ENCODE results near the gene CYB5RL. TPM values are rescaled to one million over a fixed set of nuclear protein-coding genes. Genes with fewer than 3 reads are reported as not detected.

The CYB5RL gene
- total RNA-seq, 1 experiment from 2014 or later, result 3.6 TPM

GRCh38 chr1:54157401-54157800, 42.4 kb downstream of the CYB5RL start:
- no peaks in the 10 kb centered on the region for H3K9me3 ChIP-seq (ENCODE audit: low read length)
- H3K4me3 ChIP-seq (ENCODE audit: low read length), result no peak overlapping the region
- H3K27ac ChIP-seq (ENCODE audit: low read length), result no peak overlapping the region
- POLR2A ChIA-PET (ENCODE audit: unreplicated experiment), result no interaction called here
- no peaks in the 10 kb centered on the region for H4K20me1 ChIP-seq (ENCODE audit: low read length)
- H3K27me3 ChIP-seq (ENCODE audit: low read length), result no peaks in the 10 kb centered on the region
- TF ChIP-seq EZH2phosphoT487 (IDR thresholded peaks at IDR 0.05; ENCODE audit: borderline replicate concordance, low read length), result no peak
- no peak for TF ChIP-seq EZH2 (IDR thresholded peaks at IDR 0.05; ENCODE audit: low read length, unreplicated experiment)
- H3K36me3 ChIP-seq (ENCODE audit: low read depth, low read length), result no peaks in the 10 kb centered on the region
- no peak overlapping the region for H3K4me2 ChIP-seq (ENCODE audit: low read length)
- CTCF ChIA-PET, result no interaction called here
- ATAC-seq (no peak), DNase-seq (no peak)
- no peak overlapping the region for H2AFZ ChIP-seq (ENCODE audit: low read length)
- BruUV-seq (replicated peaks), result no TSS peak
- intact Hi-C loops (cut with micrococcal nuclease), result no loop called here
- H3K79me2 ChIP-seq (ENCODE audit: low read length), result no peaks in the 10 kb centered on the region
- peaks cover 12% of the 10 kb centered on the region for H3K4me1 ChIP-seq (ENCODE audit: insufficient read depth, low read length)
- no peak overlapping the region for H3K9ac ChIP-seq (ENCODE audit: low read length)
- no peaks in the 10 kb centered on the region for H3K9me2 ChIP-seq (replicated peaks; ENCODE audit: low read length)
- no peaks in the 10 kb centered on the region for H3F3A ChIP-seq (ENCODE audit: low read length, unreplicated experiment)

DNA sequence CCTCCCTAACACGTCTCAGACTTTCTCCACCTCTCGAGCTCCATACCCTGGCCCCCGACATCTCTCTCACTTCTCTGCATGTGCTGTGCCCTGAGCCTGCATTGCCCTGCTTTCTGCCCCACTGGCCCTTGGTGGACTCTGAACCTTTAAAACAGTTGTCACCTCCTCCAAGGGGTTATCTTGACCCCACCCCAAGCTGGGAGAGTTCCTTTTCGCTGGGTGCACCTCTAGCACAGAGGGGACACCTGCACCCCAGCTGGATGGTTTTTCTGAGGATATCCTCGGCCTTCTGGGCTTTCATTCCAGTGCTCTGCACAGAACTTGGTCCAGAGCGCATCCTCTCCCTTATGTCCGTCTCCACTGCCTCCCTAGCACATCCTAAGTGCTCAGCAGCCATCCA, 42.8 kb downstream of the CYB5RL start:
- H3K9me3 ChIP-seq (ENCODE audit: low read length), result no peaks in the 10 kb centered on the region
- H3F3A ChIP-seq (ENCODE audit: low read length, unreplicated experiment), result no peaks in the 10 kb centered on the region
- no peaks in the 10 kb centered on the region for H3K27me3 ChIP-seq (ENCODE audit: low read length)
- DNase-seq (no peak), ATAC-seq (no peak)
- no peak overlapping the region for H3K27ac ChIP-seq (ENCODE audit: low read length)
- intact Hi-C loops (cut with micrococcal nuclease), result no loop called here
- H3K9ac ChIP-seq (ENCODE audit: low read length), result no peak overlapping the region
- ChIA-PET CTCF (no interaction called here), POLR2A (ENCODE audit: unreplicated experiment) (no interaction called here)
- H3K79me2 ChIP-seq (ENCODE audit: low read length), result no peaks in the 10 kb centered on the region
- H2AFZ ChIP-seq (ENCODE audit: low read length), result no peak overlapping the region
- no peak overlapping the region for H3K4me3 ChIP-seq (ENCODE audit: low read length)
- H4K20me1 ChIP-seq (ENCODE audit: low read length), result no peaks in the 10 kb centered on the region
- H3K4me1 ChIP-seq (ENCODE audit: insufficient read depth, low read length), result peaks cover 12% of the 10 kb centered on the region
- no peaks in the 10 kb centered on the region for H3K36me3 ChIP-seq (ENCODE audit: low read depth, low read length)
- H3K9me2 ChIP-seq (replicated peaks; ENCODE audit: low read length), result no peaks in the 10 kb centered on the region
- TF ChIP-seq CTCF (conservative IDR thresholded peaks at IDR 0.05; ENCODE audit: low read depth, low read length) (no peak), EZH2phosphoT487 (IDR thresholded peaks at IDR 0.05; ENCODE audit: borderline replicate concordance, low read length) (no peak), EZH2 (IDR thresholded peaks at IDR 0.05; ENCODE audit: low read length, unreplicated experiment) (no peak)
- no TSS peak for BruUV-seq (replicated peaks)
- H3K4me2 ChIP-seq (ENCODE audit: low read length), result no peak overlapping the region

DNA sequence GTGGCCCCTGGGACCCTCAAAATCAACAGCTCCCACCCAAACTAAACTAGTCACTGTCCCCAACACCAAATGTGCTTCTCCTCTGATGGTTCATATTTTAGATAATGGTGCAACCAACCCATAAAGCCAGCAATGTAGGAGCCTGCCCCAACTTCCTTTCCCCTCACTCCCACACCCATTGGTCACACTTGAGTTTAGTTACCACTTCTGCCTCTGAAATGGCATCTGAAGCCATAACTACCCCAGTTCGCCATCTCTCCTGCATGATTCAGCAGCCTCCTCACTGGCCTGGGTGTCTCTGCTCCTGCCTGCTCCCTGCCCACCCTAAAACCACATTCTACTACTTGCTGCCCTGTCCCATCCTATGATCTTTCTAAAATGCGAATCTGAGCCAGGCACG, 43.6 kb downstream of the CYB5RL start:
- CTCF ChIA-PET, result no interaction called here

More for the DNA sequence above, 43.6 kb downstream of the CYB5RL start:
- H2AFZ ChIP-seq (ENCODE audit: low read length), result no peak overlapping the region
- no peak overlapping the region for H3K27ac ChIP-seq (ENCODE audit: low read length)
- no peaks in the 10 kb centered on the region for H3F3A ChIP-seq (ENCODE audit: low read length, unreplicated experiment)
- no peak for DNase-seq
- no peaks in the 10 kb centered on the region for H3K9me2 ChIP-seq (replicated peaks; ENCODE audit: low read length)
- ATAC-seq, result no peak
- peaks cover 12% of the 10 kb centered on the region for H3K4me1 ChIP-seq (ENCODE audit: insufficient read depth, low read length)
- H3K27me3 ChIP-seq (ENCODE audit: low read length), result no peaks in the 10 kb centered on the region
- no peaks in the 10 kb centered on the region for H3K36me3 ChIP-seq (ENCODE audit: low read depth, low read length)
- no peak overlapping the region for H3K4me3 ChIP-seq (ENCODE audit: low read length)
- H3K4me2 ChIP-seq (ENCODE audit: low read length), result no peak overlapping the region
- H3K79me2 ChIP-seq (ENCODE audit: low read length), result no peaks in the 10 kb centered on the region
- no peak for TF ChIP-seq EZH2phosphoT487 (IDR thresholded peaks at IDR 0.05; ENCODE audit: borderline replicate concordance, low read length)
- no peak for TF ChIP-seq CTCF (conservative IDR thresholded peaks at IDR 0.05; ENCODE audit: low read depth, low read length)
- no peak for TF ChIP-seq EZH2 (IDR thresholded peaks at IDR 0.05; ENCODE audit: low read length, unreplicated experiment)
- BruUV-seq (replicated peaks), result no TSS peak
- H3K9ac ChIP-seq (ENCODE audit: low read length), result no peak overlapping the region
- intact Hi-C loops (cut with micrococcal nuclease), result no loop called here
- H3K9me3 ChIP-seq (ENCODE audit: low read length), result no peaks in the 10 kb centered on the region
- no peaks in the 10 kb centered on the region for H4K20me1 ChIP-seq (ENCODE audit: low read length)
- POLR2A ChIA-PET (ENCODE audit: unreplicated experiment), result no interaction called here

Measured in PC-3 (cell line).